ENCODE results near the gene SEC24D.
"Not testable (repeated sequence)": the region's sequence is repeated elsewhere in the genome, so short reads cannot be mapped to it uniquely, and the experiment has no call there.

The SEC24D gene, protein sequence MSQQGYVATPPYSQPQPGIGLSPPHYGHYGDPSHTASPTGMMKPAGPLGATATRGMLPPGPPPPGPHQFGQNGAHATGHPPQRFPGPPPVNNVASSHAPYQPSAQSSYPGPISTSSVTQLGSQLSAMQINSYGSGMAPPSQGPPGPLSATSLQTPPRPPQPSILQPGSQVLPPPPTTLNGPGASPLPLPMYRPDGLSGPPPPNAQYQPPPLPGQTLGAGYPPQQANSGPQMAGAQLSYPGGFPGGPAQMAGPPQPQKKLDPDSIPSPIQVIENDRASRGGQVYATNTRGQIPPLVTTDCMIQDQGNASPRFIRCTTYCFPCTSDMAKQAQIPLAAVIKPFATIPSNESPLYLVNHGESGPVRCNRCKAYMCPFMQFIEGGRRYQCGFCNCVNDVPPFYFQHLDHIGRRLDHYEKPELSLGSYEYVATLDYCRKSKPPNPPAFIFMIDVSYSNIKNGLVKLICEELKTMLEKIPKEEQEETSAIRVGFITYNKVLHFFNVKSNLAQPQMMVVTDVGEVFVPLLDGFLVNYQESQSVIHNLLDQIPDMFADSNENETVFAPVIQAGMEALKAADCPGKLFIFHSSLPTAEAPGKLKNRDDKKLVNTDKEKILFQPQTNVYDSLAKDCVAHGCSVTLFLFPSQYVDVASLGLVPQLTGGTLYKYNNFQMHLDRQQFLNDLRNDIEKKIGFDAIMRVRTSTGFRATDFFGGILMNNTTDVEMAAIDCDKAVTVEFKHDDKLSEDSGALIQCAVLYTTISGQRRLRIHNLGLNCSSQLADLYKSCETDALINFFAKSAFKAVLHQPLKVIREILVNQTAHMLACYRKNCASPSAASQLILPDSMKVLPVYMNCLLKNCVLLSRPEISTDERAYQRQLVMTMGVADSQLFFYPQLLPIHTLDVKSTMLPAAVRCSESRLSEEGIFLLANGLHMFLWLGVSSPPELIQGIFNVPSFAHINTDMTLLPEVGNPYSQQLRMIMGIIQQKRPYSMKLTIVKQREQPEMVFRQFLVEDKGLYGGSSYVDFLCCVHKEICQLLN

GRCh38 chr4:118835571-118836300 is at the start of gene SEC24D:
TSS of gene SEC24D (minus strand) at chr4:118836126. CDS start at chr4:118833696, 2,430 bp downstream.
- DNase-seq, result peak; percentile 56

GRCh38 chr4:118884716-118885115 is 48.8 kb upstream of the SEC24D start:
- no peak for DNase-seq

DNA sequence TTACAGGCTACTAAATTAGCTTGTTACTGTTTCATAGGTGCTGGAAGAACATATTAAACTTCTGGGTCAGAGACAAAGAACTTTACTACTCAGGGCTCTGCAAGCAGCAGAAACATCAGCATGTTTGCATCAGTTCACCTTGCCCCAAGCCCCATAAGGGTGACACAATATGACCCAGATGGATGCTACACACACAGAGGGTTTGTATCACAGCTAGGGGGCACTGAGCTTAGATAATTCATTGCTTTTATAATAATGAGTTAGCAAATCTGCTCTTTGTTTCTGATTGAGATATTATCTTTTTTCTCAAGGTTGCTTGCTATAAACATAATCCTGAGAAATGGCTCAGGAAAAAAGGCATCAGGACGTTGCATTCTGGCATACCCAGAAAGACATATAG is 47.9 kb upstream of the SEC24D start:
- DNase-seq, result no peak

DNA sequence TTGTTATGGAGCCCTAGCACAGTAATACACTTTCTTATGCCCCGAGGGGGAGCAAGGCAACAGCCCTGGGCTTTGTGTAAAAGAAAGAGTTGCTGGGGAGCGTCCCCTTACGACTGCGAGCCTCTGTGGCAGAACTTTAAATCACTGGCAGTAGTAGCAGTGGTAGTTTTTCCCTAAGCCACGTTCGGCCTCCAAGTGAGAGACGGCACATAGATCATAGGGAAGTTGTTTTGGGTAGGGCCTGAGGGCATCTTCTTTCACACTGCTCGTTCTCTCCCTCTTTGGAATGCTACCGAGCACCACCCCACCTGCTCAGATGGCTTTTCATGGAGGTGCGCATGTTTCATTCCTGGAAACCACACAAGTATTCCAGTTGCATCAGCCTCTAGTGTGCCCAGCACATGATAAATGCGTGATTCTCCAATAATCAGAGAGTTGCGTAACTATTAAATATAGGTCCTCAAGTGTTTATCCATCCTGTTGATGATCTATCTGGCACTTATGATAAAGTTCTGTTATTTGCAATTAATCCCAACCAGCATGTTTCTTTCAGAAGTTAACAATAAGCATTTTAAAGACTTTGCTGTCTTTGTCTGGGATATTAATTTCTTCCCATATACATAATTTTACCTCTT is 45.7 kb upstream of the SEC24D start:
- no peak for DNase-seq

GRCh38 chr4:118879409-118879808 is 43.5 kb upstream of the SEC24D start:
- no peak for DNase-seq

DNA sequence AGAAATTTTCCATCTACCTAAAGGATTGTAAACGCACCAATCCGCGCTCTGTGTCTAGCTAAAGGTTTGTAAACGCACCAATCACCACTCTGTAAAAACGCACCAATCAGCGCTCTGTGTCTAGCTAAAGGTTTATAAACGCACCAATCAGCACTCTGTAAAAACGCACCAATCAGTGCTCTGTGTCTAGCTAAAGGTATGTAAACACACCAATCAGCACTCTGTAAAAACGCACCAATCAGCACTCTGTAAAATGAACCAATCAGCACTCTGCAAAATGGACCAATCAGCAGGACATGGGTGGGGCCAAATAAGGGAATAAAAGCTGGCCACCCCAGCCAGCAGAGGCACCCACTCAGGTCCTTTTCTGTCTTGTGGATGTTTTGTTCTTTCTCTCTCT is 42.6 kb upstream of the SEC24D start:
- not testable (repeated sequence) for DNase-seq

DNA sequence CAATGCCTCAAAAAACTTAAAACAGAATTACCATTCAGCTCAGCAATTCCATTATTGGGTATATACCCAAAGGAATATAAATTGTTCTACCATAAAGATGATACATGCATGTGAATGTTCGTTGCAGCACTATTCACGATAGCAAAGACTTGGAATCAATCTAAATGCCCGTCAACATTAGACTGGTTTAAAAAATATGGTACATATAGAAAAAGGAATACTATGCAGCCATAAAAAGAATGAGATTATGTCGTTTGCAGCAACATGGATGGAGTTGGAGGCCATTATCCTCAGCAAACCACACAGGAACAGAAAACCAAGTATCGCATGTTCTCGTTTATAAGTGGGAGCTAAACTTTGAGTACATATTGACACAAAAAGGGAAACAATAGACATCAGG is 41.9 kb upstream of the SEC24D start:
- DNase-seq, result no peak

GRCh38 chr4:118872181-118872580 is 36.3 kb upstream of the SEC24D start:
- no peak for DNase-seq

DNA sequence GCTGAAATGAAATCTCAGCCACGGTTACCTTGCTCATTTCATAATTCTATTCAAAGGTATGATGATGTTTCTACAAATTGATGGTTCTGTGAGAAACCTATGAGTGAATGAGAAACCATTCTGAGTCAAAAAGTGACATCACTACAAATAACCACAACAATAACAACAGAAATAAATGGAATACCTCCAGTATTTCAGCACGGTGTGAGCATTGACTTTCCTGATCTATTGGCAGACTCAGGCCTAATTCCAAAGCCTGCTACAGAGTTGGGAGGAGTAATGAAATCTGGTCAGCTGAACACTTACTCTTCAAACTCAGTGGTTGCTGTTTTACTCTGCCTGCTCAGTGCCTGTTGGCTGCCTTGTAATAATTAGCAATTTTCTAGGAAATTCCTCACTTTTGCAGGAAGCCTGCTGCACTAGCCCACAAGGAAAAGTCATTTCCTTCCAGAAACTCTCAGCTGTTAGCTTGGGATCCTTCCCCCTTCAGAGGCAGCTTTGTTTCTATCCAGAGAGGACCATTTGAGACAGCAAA is 33.9 kb upstream of the SEC24D start:
- no peak for DNase-seq

DNA sequence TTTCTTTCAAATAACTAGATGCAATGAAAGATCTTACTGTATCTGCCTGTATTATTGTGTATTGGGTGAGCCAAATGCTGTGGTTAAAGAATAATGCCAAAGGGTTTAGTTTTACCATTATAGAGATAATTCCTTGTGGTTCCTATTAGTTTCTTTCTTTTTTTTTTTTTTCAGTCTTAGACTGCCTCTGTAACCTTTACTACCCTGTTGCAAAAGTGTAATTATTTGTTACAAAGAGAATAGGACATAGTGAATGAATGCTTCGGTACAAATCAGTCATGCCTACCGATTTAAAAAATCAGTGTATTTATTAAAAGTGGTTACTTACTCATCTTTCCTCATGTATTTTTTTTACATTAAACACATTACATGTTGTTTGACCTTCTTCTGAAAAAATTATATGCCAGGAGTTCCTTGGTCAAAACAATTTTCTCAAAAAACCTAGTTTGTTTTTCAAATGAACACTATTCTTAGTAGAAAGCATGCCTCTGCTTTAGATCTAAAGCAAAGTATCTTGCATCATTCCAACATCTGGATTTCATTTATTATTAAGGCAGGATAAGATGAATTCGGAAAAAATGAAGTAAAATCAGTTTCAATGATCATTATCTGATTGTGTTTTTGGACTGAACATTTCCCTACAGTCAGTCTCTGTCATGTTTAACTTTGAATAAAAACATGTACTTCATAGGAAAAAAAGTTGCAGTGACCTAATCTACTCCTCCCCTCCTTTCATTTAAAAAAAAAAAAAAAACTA is 31.6 kb upstream of the SEC24D start:
- DNase-seq, result no peak

DNA sequence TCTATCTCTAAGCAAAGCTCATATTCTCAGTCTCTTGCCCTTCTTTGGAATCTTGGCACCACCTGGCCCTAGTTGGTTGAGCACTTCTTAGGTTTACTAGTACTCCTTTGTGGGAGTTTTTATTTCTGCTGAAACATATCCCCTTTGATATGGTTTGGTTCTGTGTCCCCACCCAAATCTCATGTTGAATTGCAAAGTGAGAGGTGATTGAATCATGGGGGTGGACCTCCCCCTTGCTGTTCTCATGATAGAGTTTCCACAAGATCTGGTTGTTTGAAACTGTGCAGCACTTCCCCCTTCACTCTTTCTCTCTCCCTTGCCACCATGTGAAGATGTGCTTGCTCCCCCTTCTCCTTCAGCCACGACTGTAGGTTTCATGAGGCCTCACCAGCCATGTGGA is 30.5 kb upstream of the SEC24D start:
- DNase-seq, result no peak

GRCh38 chr4:118865091-118865708 is 29.3 kb upstream of the SEC24D start:
- DNase-seq, result peak; percentile 49

DNA sequence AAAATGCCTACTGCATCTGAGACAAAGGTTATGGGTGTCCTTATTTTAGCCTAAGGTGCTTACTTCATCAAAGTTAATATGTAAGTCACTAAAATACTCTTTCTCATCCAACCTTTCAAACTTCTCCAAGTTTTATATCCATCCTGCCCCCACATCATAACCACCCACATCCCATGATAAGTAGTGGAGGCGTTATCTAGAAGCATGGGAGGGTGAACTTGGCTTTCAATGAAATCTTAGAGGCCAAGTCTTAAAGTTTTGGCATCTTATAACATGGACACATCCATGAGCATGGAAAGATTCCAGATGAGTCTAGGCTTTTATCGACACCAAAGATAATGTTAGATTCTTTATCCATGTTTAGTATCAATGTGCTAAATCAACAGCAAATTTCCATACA is 22.9 kb upstream of the SEC24D start:
- DNase-seq, result no peak

DNA sequence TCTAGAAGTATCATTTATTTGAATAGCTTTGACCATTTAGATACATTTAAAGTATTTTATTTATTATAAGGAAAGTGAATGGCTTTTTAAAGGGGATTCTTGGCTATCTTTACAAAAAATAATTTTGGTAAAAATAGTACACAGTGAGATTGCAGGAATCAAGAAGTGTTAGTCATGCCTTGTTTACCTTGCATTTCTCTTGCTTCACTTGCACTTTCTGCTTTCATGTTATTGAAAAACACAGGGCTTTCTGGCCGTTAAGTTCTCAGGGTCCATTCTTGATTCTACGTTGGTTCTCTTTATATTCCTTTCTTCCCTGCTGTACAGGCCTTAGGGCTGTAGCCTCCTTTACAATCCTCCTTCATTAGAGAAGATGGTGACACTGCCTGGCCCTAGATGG is 21.8 kb upstream of the SEC24D start:
- no peak for DNase-seq

GRCh38 chr4:118850488-118851173 is 14.7 kb upstream of the SEC24D start:
- DNase-seq, result no peak

GRCh38 chr4:118849867-118850487 is 14.1 kb upstream of the SEC24D start:
- no peak for DNase-seq

- no peak for DNase-seq
These were observed 13.0 kb upstream of the SEC24D start for GRCh38 chr4:118848901-118849300.

- DNase-seq, result no peak
These were observed 12.3 kb upstream of the SEC24D start for GRCh38 chr4:118848242-118848641.

DNA sequence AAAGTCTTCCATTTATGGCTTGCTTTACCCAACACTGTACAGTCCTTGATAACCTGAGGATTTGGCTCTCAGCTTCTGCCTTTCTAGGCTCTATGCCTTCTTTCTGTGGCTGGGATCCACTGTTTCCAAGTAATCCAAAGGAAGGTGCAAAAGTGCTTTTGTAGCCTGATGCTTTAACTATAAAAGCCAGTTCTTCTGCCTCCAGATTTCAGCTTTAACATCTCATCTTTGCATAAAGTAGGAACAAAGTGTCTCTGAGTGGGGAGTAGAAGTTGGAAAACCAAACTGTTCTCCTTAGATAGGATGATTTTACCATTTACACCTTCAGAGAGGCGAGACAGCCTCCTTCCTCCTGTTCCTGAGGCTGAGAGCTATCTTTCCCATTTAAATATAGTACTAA is 11.1 kb upstream of the SEC24D start:
- no peak for DNase-seq

DNA sequence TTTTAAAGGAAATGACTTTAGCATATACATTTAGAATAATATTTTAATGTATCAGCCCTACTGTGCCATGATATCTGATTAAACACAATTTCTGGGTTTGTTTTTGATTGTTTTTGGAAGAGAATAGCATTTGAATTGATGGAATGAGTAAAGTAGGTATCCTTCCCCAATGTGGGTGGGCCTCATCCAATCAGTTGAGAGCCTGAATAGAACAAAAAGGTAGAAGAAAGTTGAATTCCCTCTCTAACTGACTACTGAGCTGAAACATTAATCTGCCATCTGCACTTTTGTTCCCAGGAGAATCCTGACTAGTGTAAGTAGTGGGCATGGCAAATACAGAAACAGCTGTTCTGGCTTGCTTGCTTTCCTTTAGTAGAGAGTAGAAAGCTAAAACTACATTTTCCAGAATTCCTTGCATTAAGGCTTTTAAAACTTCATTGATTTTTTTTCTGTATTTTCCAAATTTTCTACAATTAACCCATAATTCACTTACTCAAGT is 9.7 kb upstream of the SEC24D start:
- DNase-seq, result no peak

Data from NCI-H1105 treated with DMSO at 0.1 percent for 48 hours (cell line).